Skeletal muscle tissue (tissue), 4 donors: Measurements from ENCODE around the gene SPNS2. TPM values are rescaled to one million over a fixed set of nuclear protein-coding genes. Genes with fewer than 3 reads are reported as not detected.
A peak's percentile ranks its signal among the peaks of the same experiment; 100 is the strongest.

Experiments used
- H3K27ac ChIP-seq: one replicate; pipeline ENCODE4 v1.7.0; 2013; ENCODE audit warnings: mild to moderate bottlenecking, low read depth, low read length, inconsistent platforms
- H3K27me3 ChIP-seq, 3 donors: one replicate each; pipeline ENCODE4 v1.7.0; 2013; ENCODE audit warnings: low read length in 3 of 3; ENCODE audit not compliant: control insufficient read depth in 3 of 3, insufficient read depth in 3 of 3
- H3K36me3 ChIP-seq, 3 donors: one replicate each; pipeline ENCODE4 v1.7.0; 2013; ENCODE audit warnings: low read length in 3 of 3; ENCODE audit not compliant: control insufficient read depth in 3 of 3, insufficient read depth in 3 of 3
- H3K4me1 ChIP-seq, 3 donors: one replicate each; pipeline ENCODE4 v1.7.0; 2013; ENCODE audit warnings: low read length in 3 of 3, mild to moderate bottlenecking in 3 of 3; ENCODE audit not compliant: control insufficient read depth in 3 of 3, insufficient read depth in 3 of 3
- H3K4me3 ChIP-seq, 3 donors: one replicate each; pipeline ENCODE4 v1.7.0; 2013; ENCODE audit warnings: low read length in 3 of 3
- H3K9ac ChIP-seq, 3 donors: one replicate each; pipeline ENCODE4 v1.7.0; 2013; ENCODE audit warnings: low read length in 3 of 3, mild to moderate bottlenecking in 3 of 3, moderate library complexity in 2 of 3, low read depth in 1 of 3
- H3K9me3 ChIP-seq, 3 donors: one replicate each; pipeline ENCODE4 v1.7.0; 2013; ENCODE audit warnings: low read length in 3 of 3; ENCODE audit not compliant: control insufficient read depth in 3 of 3
- total RNA-seq: library from RNA; depleted of rRNA; stranded (reverse); fragments of >200 nt; gene quantifications from one replicate; pipeline ENCODE4 v1.2.3, GENCODE V29; 2014
- donor health status: Osteomylitis.

The SPNS2 gene, protein sequence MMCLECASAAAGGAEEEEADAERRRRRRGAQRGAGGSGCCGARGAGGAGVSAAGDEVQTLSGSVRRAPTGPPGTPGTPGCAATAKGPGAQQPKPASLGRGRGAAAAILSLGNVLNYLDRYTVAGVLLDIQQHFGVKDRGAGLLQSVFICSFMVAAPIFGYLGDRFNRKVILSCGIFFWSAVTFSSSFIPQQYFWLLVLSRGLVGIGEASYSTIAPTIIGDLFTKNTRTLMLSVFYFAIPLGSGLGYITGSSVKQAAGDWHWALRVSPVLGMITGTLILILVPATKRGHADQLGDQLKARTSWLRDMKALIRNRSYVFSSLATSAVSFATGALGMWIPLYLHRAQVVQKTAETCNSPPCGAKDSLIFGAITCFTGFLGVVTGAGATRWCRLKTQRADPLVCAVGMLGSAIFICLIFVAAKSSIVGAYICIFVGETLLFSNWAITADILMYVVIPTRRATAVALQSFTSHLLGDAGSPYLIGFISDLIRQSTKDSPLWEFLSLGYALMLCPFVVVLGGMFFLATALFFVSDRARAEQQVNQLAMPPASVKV
- 2.6 TPM for total RNA-seq

DNA sequence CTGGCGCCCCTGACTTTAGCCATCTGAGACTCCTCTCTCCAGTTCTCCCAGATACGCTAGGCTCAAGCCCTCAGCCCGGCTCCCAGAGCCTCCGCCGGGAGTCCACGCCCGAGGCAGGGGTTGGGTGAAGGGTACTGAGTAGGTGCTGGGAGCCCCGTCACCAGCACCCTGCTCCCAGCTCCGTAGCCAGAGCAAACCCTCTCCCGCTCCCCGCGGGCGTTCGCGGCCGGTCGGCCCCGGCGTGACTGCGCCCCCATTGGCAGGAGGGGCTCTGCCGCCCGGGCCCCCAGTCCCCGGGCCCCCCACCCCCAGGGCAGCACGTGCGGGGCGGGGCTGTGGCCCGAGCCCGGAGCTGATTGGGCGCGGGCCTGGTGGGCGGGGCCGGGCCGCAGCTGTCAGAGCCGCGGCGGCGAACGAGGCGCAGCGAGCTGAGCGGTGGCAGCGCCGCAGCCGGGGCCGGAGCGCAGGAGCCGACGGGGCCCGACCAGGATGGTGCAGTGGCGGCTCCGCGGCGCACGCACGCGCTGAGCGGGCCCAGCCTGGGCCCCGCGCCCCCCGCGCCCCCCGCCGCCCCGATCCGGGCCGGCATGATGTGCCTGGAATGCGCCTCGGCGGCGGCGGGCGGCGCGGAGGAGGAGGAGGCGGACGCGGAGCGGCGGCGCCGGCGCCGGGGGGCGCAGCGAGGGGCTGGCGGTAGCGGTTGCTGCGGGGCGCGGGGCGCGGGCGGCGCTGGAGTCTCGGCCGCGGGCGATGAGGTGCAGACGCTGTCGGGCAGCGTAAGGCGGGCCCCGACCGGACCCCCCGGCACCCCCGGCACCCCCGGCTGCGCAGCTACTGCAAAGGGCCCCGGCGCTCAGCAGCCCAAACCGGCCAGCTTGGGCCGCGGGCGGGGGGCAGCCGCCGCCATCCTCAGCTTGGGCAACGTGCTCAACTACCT lies at the start of gene SPNS2:
Gene SPNS2, plus strand, starts transcription at position 421 of the 937 bp plus-strand sequence. Its CDS starts 167 bp downstream, at position 588.
- H3K9me3 ChIP-seq = no peaks in the 10 kb centered on the region
- H3K4me3 ChIP-seq = peak within 1 kb of the TSS; percentile 45 to 69 (median 69)
- peaks cover 19 to 36% (median 26%) of the 10 kb centered on the region in 3 donors for H3K4me1 ChIP-seq
- H3K36me3 ChIP-seq = no peaks in the 10 kb centered on the region
- H3K27me3 ChIP-seq = peaks cover 38 to 42% (median 39%) of the 10 kb centered on the region in 3 donors
- H3K27ac ChIP-seq = peak within 1 kb of the TSS; percentile 39
- H3K9ac ChIP-seq = peak within 1 kb of the TSS; percentile 32 to 68 (median 60)

- Histone ChIP-seq H3K36me3 (no peaks in the 10 kb centered on the region), H3K9ac (no peak overlapping the region), H3K4me3 (no peak overlapping the region), H3K27me3 (no peaks in the 10 kb centered on the region), H3K27ac (no peak overlapping the region), H3K4me1 (peaks cover 0 to 18% (median 12%) of the 10 kb centered on the region in 3 donors), H3K9me3 (no peaks in the 10 kb centered on the region)
Measured at GRCh38 chr17:4449736-4450135, 48.9 kb upstream of the SPNS2 start.

DNA sequence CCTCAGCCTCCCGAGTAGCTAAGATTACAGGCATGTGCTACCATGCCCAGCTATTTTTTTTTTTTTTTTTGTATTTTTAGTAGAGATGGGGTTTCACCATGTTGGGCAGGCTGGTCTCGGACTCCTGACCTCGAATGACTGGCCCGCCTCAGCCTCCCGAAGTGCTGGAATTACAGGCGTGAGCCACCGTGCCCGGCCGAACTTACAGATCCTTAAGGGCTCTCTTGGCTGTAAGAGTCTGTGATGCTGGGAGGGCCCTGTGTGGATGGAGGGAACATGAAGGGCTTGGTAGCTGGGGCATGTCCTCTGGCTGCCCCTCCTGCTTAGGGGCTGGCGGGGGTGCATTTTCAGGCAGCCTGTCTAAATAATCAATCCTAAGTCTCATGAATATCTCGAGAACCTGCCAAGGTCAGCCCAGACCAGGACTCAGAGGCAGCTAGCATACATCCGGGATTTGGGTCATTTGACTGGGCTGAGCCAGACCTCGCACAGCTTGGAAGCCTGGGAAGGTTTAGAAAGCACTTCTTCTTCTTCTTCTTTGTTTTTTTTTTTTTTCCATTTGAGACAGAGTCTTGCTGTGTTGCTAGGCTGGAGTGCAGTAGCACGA lies 47.9 kb upstream of the SPNS2 start:
- H3K9me3 ChIP-seq = no peaks in the 10 kb centered on the region
- H3K36me3 ChIP-seq = no peaks in the 10 kb centered on the region
- no peak overlapping the region for H3K27ac ChIP-seq
- no peak overlapping the region for H3K4me3 ChIP-seq
- H3K9ac ChIP-seq = no peak overlapping the region
- peaks cover 0 to 14% (median 8%) of the 10 kb centered on the region in 3 donors for H3K4me1 ChIP-seq
- peaks cover 0 to 4% (median 3%) of the 10 kb centered on the region in 3 donors for H3K27me3 ChIP-seq

DNA sequence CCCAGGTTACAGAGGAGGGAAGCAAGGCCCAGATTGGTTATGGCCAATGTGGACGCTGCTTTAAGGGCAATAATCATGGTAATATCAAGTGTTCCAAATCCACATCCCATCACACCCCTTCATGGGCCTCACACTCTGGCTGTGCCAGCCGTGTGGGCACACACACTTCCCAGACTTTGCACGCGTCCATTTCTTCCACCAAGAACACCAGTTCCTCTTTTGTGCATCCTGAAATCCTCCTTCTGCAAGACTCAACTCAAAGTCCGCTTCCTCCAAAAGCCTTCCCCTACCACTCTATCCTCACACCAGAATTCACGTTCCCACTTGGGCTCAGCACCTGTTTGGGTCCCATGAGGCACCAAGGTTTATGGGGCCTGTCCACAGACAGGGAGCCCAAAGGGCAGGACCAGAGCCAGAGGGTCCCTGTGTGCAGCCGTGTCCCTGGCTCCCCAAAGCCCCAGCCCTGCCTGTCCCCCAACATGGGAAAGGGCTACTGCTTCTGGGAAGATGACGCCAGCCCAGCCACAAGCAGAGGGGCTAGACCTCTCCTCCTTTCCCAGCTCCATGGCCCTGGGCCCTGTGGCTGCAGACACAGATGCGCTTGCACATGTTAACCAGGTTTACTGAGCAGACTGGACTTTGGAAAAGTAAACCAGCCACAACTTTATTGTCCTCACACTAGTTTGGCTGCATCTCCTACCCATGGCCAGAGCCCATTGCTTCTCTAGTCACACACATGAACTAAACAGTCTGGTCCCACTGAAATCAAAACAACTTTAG lies 44.7 kb upstream of the SPNS2 start:
- Histone ChIP-seq H3K27me3 (peaks cover 0 to 4% (median 3%) of the 10 kb centered on the region in 3 donors), H3K4me1 (peaks cover 0 to 3% (median 0%) of the 10 kb centered on the region in 3 donors), H3K4me3 (no peak overlapping the region), H3K9ac (no peak overlapping the region), H3K9me3 (no peaks in the 10 kb centered on the region), H3K36me3 (no peaks in the 10 kb centered on the region), H3K27ac (no peak overlapping the region)

- no peaks in the 10 kb centered on the region for H3K36me3 ChIP-seq
- H3K9me3 ChIP-seq = peaks cover 0 to 2% (median 0%) of the 10 kb centered on the region in 3 donors
- no peak overlapping the region for H3K27ac ChIP-seq
- no peak overlapping the region for H3K4me3 ChIP-seq
- no peak overlapping the region for H3K9ac ChIP-seq
- H3K27me3 ChIP-seq = peaks cover 0 to under 1% (median 0%) of the 10 kb centered on the region in 3 donors
- no peaks in the 10 kb centered on the region for H3K4me1 ChIP-seq
Measured at GRCh38 chr17:4460661-4461060, 38.0 kb upstream of the SPNS2 start.

GRCh38 chr17:4463818-4464476 lies 34.7 kb upstream of the SPNS2 start:
- Histone ChIP-seq H3K27me3 (peaks cover 0 to 3% (median 0%) of the 10 kb centered on the region in 3 donors), H3K9ac (no peak overlapping the region), H3K27ac (no peak overlapping the region), H3K4me1 (no peaks in the 10 kb centered on the region), H3K4me3 (no peak overlapping the region), H3K9me3 (peaks cover 0 to 2% (median 0%) of the 10 kb centered on the region in 3 donors), H3K36me3 (no peaks in the 10 kb centered on the region)

GRCh38 chr17:4465786-4466185 lies 32.9 kb upstream of the SPNS2 start:
- no peaks in the 10 kb centered on the region for H3K36me3 ChIP-seq
- H3K9ac ChIP-seq = no peak overlapping the region
- H3K27me3 ChIP-seq = peaks cover 0 to 3% (median 0%) of the 10 kb centered on the region in 3 donors
- no peak overlapping the region for H3K27ac ChIP-seq
- H3K4me3 ChIP-seq = no peak overlapping the region
- H3K4me1 ChIP-seq = no peaks in the 10 kb centered on the region
- H3K9me3 ChIP-seq = peaks cover 0 to 2% (median 0%) of the 10 kb centered on the region in 3 donors

- no peak overlapping the region for H3K4me3 ChIP-seq
- no peaks in the 10 kb centered on the region for H3K4me1 ChIP-seq
- no peaks in the 10 kb centered on the region for H3K36me3 ChIP-seq
- H3K27me3 ChIP-seq = peaks cover 0 to 3% (median 0%) of the 10 kb centered on the region in 3 donors
- no peak overlapping the region for H3K27ac ChIP-seq
- H3K9ac ChIP-seq = no peak overlapping the region
- H3K9me3 ChIP-seq = no peaks in the 10 kb centered on the region
Measured at GRCh38 chr17:4467287-4467686, 31.4 kb upstream of the SPNS2 start.
